A172 (cell line): ENCODE data around the gene NCKIPSD. TPM values are rescaled to one million over a fixed set of nuclear protein-coding genes. Genes with fewer than 3 reads are reported as not detected.

Experiments
- total RNA-seq: library from RNA; depleted of rRNA; stranded (reverse); fragments of >200 nt; shearing (Covaris generic); gene quantifications from 2 replicates; pipeline ENCODE4 v1.2.3, GENCODE V29; 2014; rRNA removed

NCKIPSD gene
- total RNA-seq, 1 experiment from 2014 or later, result 37.7 TPM

Other genes with a start within 250 kb of the NCKIPSD start
- 42.7 and 49.8 TPM in 2 replicates for gene CCDC51, start 245.8 kb downstream of the NCKIPSD start, total RNA-seq
- gene TMA7, start 245.7 kb downstream of the NCKIPSD start, total RNA-seq, result 556 and 560 TPM in 2 replicates
- 8.1 and 14.6 TPM in 2 replicates for gene ATRIP, start 239.2 kb downstream of the NCKIPSD start, total RNA-seq
- 143 and 147 TPM in 2 replicates for gene SHISA5, start 181.7 kb downstream of the NCKIPSD start, total RNA-seq
- 7.6 and 8.4 TPM in 2 replicates for gene PFKFB4, start 129.1 kb downstream of the NCKIPSD start, total RNA-seq
- 1.3 and 5.0 TPM in 2 replicates for gene UCN2, start 122.1 kb downstream of the NCKIPSD start, total RNA-seq
- 105 and 128 TPM in 2 replicates for gene COL7A1, start 90.6 kb downstream of the NCKIPSD start, total RNA-seq
- 485 and 565 TPM in 2 replicates for gene UQCRC1, start 76.3 kb downstream of the NCKIPSD start, total RNA-seq
- not detected in 2 replicates for gene TMEM89, start 64.1 kb downstream of the NCKIPSD start, total RNA-seq
- 16.9 and 17.5 TPM in 2 replicates for gene SLC26A6, start 50.5 kb downstream of the NCKIPSD start, total RNA-seq
- gene CELSR3, start 23.0 kb downstream of the NCKIPSD start, total RNA-seq, result 4.9 and 5.8 TPM in 2 replicates
- gene IP6K2, start 31.3 kb upstream of the NCKIPSD start, total RNA-seq, result 64.1 and 73.4 TPM in 2 replicates
- gene PRKAR2A, start 162.0 kb upstream of the NCKIPSD start, total RNA-seq, result 33.9 and 37.3 TPM in 2 replicates
- gene SLC25A20, start 213.0 kb upstream of the NCKIPSD start, total RNA-seq, result 23.9 and 45.5 TPM in 2 replicates
- gene ARIH2, start 232.9 kb upstream of the NCKIPSD start, total RNA-seq, result 71.3 and 76.1 TPM in 2 replicates